HEK293T (cell line): Measurements from ENCODE around the gene GARNL3.

Experiments
- CTCF ChIA-PET: fragments of 350-600 bp; formaldehyde crosslinking; extraction: SDS; loops from one replicate; lab custom pipeline; 2021; ENCODE audit warnings: antibody characterized with exemption, inconsistent platforms; lab: Yijun Ruan, JAX
- POLR2A ChIA-PET: fragments of 350-600 bp; formaldehyde crosslinking; extraction: SDS; loops from one replicate; lab custom pipeline; 2020; ENCODE audit warnings: antibody characterized with exemption, inconsistent platforms; lab: Yijun Ruan, JAX
- DNase-seq: peaks from one replicate; pipeline ENCODE4 v3.0.0; 2012; ENCODE audit warnings: mixed read lengths; ENCODE audit errors: extremely low spot score
- ARNT ChIP-seq: fragments of 450-650 bp; IDR thresholded peaks from 2 replicates; pipeline ENCODE4 v1.6.1; 2017; ENCODE audit warnings: mild to moderate bottlenecking
- BHLHE40 ChIP-seq: fragments of 450-650 bp; IDR thresholded peaks from 2 replicates; pipeline ENCODE4 v1.6.1; 2016; ENCODE audit warnings: mild to moderate bottlenecking, moderate library complexity, borderline replicate concordance
- CTBP1 ChIP-seq: fragments of 450-650 bp; IDR thresholded peaks from 2 replicates; pipeline ENCODE4 v1.6.1; 2016; ENCODE audit warnings: borderline replicate concordance
- ELF4 ChIP-seq: fragments of 450-650 bp; IDR thresholded peaks from 2 replicates; pipeline ENCODE4 v1.6.1; 2017; ENCODE audit warnings: antibody characterized with exemption
- FOXA1 ChIP-seq: fragments of 450-650 bp; IDR thresholded peaks from 2 replicates; pipeline ENCODE4 v1.6.1; 2016; ENCODE audit warnings: mild to moderate bottlenecking
- FOXK2 ChIP-seq: fragments of 450-650 bp; IDR thresholded peaks from 2 replicates; pipeline ENCODE4 v1.6.1; 2016; ENCODE audit warnings: mild to moderate bottlenecking
- FOXM1 ChIP-seq: fragments of 450-650 bp; IDR thresholded peaks from 2 replicates; pipeline ENCODE4 v1.6.1; 2017; ENCODE audit warnings: mild to moderate bottlenecking, borderline replicate concordance
- HDGF ChIP-seq: fragments of 450-650 bp; IDR thresholded peaks from 2 replicates; pipeline ENCODE4 v1.6.1; 2017; ENCODE audit warnings: antibody characterized with exemption, borderline replicate concordance
- L3MBTL2 ChIP-seq: fragments of 450-650 bp; conservative IDR thresholded peaks from 2 replicates; pipeline ENCODE4 v1.6.1; 2016; ENCODE audit warnings: mild to moderate bottlenecking
- LEF1 ChIP-seq: fragments of 450-650 bp; IDR thresholded peaks from 2 replicates; pipeline ENCODE4 v1.6.1; 2017; ENCODE audit warnings: mild to moderate bottlenecking, borderline replicate concordance
- NFRKB ChIP-seq: fragments of 450-650 bp; IDR thresholded peaks from 2 replicates; pipeline ENCODE4 v1.6.1; 2016; ENCODE audit warnings: mild to moderate bottlenecking, moderate library complexity
- SP1 ChIP-seq: fragments of 450-650 bp; IDR thresholded peaks from 2 replicates; pipeline ENCODE4 v1.6.1; 2017
- SUZ12 ChIP-seq: fragments of 450-650 bp; IDR thresholded peaks from 2 replicates; pipeline ENCODE4 v1.6.1; 2016; ENCODE audit warnings: mild to moderate bottlenecking
- TARDBP ChIP-seq: fragments of 450-650 bp; IDR thresholded peaks from 2 replicates; pipeline ENCODE4 v1.6.1; 2016
- ZNF384 ChIP-seq: fragments of 450-650 bp; IDR thresholded peaks from 2 replicates; pipeline ENCODE4 v1.6.1; 2016
- TF ChIP-seq, protein P1 (sequence below): fragments of 450-650 bp; IDR thresholded peaks from 2 replicates; pipeline ENCODE4 v1.6.1; 2016

GARNL3 gene

DNA sequence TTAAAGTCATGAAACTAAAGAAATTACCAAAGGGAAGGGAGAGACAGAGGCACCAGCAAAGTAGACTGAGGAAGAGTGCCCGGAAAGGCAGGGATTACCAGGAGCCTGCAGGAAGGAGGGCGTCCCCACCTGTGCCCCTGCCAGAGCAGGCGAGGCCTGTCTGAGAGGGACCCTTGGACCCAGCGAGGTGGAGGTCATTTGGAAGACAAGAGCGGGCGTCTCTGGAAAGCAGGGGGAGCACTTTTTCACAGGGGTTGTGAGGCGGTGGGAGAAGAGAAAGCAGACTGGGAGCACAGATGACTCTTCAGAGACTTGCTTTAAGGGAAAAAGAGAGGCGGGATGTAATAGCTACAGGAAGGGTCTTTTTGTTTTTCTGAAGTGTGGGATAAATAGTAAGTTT is 104.9 kb downstream of the GARNL3 start:
- TF ChIP-seq ARNT: no peak
- CTCF ChIA-PET: interaction anchor here (0.6 to 1.7 kb wide), 2 partner anchors 9 to 358 kb away, joined by 3 to 5 read pairs; no protein-coding TSS in a partner anchor
- DNase-seq: no peak
- POLR2A ChIA-PET: interaction anchor here (1.0 to 1.4 kb wide), 2 partner anchors 9 to 17 kb away, joined by 3 read pairs; no protein-coding TSS in a partner anchor

DNA sequence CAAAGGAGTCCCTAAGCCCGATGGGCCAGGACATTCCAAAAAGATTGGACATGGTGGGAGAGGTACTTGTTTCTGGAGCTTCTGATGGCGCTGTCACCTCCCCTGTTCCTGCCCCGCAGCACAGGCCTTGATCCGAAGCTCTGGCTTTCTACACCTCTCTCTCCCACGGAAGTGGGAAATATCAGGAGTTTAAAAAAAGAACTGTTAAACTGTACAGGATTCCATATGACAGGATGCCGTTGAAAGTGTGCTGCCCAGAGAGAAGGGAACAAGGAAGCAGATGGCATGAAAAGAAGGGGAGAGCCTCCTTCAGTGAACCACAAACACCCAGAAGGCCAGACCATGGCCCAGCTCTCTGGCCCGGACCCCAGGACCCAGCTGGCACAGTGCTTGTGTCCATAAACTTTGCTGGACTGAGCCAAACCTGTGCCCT is 105.6 kb downstream of the GARNL3 start:
- DNase-seq: no peak
- ChIA-PET POLR2A (interaction anchor here (1.4 kb wide), 1 partner anchor 9 kb away, joined by 3 read pairs; no protein-coding TSS in a partner anchor), CTCF (interaction anchor here (0.6 to 1.7 kb wide), 2 partner anchors 10 to 357 kb away, joined by 3 to 5 read pairs; no protein-coding TSS in a partner anchor)
- TF ChIP-seq FOXM1 (no peak), FOXK2 (no peak), ZNF384 (no peak), SP1 (no peak), ELF4 (no peak), ARNT (no peak), NFRKB (no peak), TARDBP (no peak), L3MBTL2 (no peak), LEF1 (no peak), BHLHE40 (no peak)

DNA sequence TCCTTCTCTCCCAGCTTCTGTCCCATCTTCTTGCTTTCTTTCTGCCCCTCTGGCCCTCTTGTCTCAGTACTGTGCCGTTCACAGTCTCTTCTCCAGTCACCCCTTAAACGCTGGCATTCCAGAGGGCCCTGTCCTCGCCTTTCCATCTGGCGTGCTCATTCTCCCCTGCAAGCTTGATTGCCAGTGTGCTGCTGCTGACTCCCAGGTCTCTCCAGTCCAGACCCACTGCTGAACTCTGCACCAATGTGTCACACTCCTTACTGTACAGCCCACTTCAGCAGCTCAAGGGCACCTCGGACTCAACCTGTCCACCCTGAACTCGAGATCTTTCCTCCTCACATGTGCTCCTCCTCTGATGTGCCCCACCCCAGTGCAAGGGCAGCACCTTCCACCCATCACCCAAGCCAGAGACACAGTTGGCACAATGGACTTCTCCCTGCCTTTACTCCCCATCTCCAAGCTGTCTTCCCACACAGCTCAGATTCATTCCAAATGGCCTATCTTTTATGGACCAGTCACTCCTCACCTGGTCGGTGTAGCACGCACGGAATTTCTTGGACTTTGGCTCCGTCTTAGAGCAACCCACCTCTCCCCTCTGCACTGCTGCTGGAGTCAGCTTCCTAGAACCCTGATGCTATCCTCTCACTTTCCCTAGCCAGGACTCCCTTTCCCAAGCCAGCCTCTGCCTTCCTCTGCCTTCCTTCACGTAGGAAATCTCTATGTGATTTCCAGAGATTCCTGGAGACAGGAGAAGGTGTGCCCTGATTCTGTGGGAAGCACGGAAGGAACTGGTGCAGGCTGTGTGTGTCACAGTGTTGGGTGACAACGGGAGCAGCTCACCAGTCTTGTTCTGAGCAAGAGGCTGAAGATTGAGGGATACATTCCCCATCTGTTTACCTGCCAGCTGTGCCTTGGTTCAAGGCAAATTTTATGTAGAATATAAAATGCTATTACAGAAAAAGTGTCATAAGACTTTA is 106.4 kb downstream of the GARNL3 start:
- DNase-seq: no peak
- ChIA-PET CTCF (interaction anchor here (1.7 kb wide), 1 partner anchor 10 kb away, joined by 5 read pairs; no protein-coding TSS in a partner anchor), POLR2A (interaction anchor here (1.4 kb wide), 1 partner anchor 10 kb away, joined by 3 read pairs; no protein-coding TSS in a partner anchor)
- TF ChIP-seq HDGF (no peak), TARDBP (no peak), SP1 (no peak), CTBP1 (no peak), ELF4 (no peak), FOXM1 (no peak), FOXA1 (no peak), BHLHE40 (no peak)

DNA sequence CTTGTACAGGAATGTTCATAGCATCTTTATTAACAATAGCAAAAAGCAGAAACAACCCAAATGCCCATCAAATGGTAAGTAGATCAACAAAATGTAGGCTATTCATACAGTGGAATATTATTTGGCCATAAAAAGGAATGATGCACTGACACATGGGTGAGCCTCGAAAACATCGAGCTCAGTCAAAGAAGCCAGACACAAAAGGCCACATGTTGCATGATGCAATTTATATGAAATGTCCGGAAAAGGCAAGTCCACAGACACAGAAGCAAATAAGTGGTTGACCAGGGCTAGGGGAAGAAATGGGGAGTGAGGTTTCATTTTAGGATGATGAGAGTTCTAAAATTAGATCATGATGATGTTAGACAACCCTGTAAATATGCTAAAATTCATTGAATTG is 115.9 kb downstream of the GARNL3 start:
- ChIA-PET POLR2A (no interaction called here), CTCF (no interaction called here)
- DNase-seq: no peak
- TF ChIP-seq LEF1: no peak
- TF ChIP-seq ARNT: no peak
- TF ChIP-seq L3MBTL2: no peak; the same call in 1 of the 2 replicates
- TF ChIP-seq ZNF384: no peak
- TF ChIP-seq SUZ12: no peak
- no peak for TF ChIP-seq ELF4
- TF ChIP-seq, protein P1, sequence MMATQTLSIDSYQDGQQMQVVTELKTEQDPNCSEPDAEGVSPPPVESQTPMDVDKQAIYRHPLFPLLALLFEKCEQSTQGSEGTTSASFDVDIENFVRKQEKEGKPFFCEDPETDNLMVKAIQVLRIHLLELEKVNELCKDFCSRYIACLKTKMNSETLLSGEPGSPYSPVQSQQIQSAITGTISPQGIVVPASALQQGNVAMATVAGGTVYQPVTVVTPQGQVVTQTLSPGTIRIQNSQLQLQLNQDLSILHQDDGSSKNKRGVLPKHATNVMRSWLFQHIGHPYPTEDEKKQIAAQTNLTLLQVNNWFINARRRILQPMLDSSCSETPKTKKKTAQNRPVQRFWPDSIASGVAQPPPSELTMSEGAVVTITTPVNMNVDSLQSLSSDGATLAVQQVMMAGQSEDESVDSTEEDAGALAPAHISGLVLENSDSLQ: no peak
- no peak for TF ChIP-seq FOXK2
- TF ChIP-seq NFRKB: no peak
- TF ChIP-seq HDGF: no peak
- no peak for TF ChIP-seq SP1
- no peak for TF ChIP-seq FOXM1
- no peak for TF ChIP-seq TARDBP
- TF ChIP-seq CTBP1: no peak
- TF ChIP-seq FOXA1: no peak
- no peak for TF ChIP-seq BHLHE40

DNA sequence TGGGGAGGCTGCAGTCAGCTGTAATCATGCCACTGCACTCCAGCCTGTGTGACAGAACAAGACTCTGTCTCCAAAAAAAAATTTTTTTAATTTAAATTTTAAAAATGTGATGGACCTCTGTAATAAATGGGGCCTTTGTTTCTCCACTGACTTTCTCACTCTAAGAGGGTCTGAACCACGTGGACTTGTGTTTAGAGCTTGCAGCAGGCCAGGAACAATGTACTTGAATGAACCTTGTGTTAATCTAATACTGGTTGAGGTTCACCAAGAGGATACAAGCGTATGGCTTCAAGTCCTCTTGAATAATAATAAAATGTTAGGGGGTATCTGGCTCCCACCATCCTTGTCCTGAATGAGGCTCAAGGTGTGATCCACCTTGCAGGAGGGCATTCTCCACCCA is 118.0 kb downstream of the GARNL3 start:
- ChIA-PET CTCF (no interaction called here), POLR2A (interaction anchor here (1.0 to 1.5 kb wide), 2 partner anchors 14 to 42 kb away, joined by 3 read pairs; partner anchors contain the start of gene ZNF79)
- no peak for DNase-seq
- TF ChIP-seq SUZ12 (no peak), ELF4 (no peak)

DNA sequence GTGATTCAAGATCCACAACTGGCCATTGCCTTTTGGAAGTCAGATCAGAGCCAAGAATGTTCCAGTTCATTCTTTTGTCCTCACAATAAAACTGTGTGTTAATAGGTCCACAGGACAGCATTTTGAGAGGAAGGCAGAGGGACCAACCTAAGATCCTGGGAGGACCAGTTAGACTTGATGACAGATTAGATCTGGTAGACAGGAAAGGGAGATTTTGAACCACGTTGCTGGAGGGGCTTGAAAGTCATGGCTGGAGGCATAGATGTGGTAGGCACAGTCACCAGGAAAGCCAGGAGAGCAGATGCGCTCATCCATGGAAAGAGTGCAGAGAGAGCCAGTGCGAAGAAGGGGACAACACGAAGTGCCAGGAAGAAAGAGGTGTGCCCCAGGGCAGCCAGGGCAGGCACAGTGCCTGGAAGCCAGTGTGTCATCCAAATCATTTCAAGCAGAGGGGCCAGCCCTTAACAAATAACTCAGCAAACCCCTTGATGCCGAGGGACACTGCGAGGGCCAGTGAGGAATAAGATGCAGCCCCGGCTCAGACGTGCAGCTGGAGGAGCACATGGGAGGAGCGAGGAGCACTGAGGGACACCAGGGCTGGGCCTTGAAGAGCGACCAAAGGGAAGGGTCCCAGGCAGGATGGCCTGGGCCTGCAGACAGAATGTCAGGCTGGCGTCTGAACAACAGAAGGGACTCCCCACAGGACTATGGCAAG is 119.6 kb downstream of the GARNL3 start:
- CTCF ChIA-PET: no interaction called here
- DNase-seq: no peak
- POLR2A ChIA-PET: no interaction called here
- TF ChIP-seq L3MBTL2 (no peak), BHLHE40 (no peak), LEF1 (no peak), FOXM1 (no peak), CTBP1 (no peak), ZNF384 (no peak), ARNT (no peak), FOXK2 (no peak), NFRKB (no peak), ELF4 (no peak), HDGF (no peak), FOXA1 (no peak), TARDBP (no peak), SUZ12 (no peak), SP1 (no peak)
- TF ChIP-seq, protein P1: no peak
